ENCODE results near the gene CCL16.
"Not testable (repeated sequence)": the region's sequence is repeated elsewhere in the genome, so short reads cannot be mapped to it uniquely, and the experiment has no call there.

The CCL16 gene

GRCh38 chr17:35942588-35943186 is 38.6 kb downstream of the CCL16 start:
- no peaks in the 10 kb centered on the region for H3K9me3 ChIP-seq (ENCODE audit: control insufficient read depth in 2 of 2, low read length in 2 of 2)
- H3K27ac ChIP-seq (ENCODE audit: low read length), result no peak overlapping the region
- no peaks in the 10 kb centered on the region for H3K4me1 ChIP-seq (ENCODE audit: control insufficient read depth, insufficient read depth, low read length)
- H3K9ac ChIP-seq (ENCODE audit: low read length in 2 of 2), result no peak overlapping the region
- no peaks in the 10 kb centered on the region for H3K27me3 ChIP-seq (ENCODE audit: control insufficient read depth in 1 of 2, insufficient read depth in 2 of 2, low read length in 2 of 2)
- no peaks in the 10 kb centered on the region for H3K36me3 ChIP-seq (ENCODE audit: control insufficient read depth in 2 of 2, insufficient read depth in 2 of 2, low read length in 2 of 2)
- no peak overlapping the region for H3K4me3 ChIP-seq (ENCODE audit: low read length in 2 of 2)

GRCh38 chr17:35938492-35938891 is 42.8 kb downstream of the CCL16 start:
- not testable (repeated sequence) for H3K36me3 ChIP-seq (ENCODE audit: control insufficient read depth in 2 of 2, insufficient read depth in 2 of 2, low read length in 2 of 2); H3K9me3 ChIP-seq (ENCODE audit: control insufficient read depth in 2 of 2, low read length in 2 of 2)

GRCh38 chr17:35936063-35936462 is 45.2 kb downstream of the CCL16 start:
- no peaks in the 10 kb centered on the region for H3K36me3 ChIP-seq (ENCODE audit: control insufficient read depth in 2 of 2, insufficient read depth in 2 of 2, low read length in 2 of 2)
- no peak overlapping the region for H3K9ac ChIP-seq (ENCODE audit: low read length in 2 of 2)
- H3K27me3 ChIP-seq (ENCODE audit: control insufficient read depth in 1 of 2, insufficient read depth in 2 of 2, low read length in 2 of 2), result no peaks in the 10 kb centered on the region
- no peak overlapping the region for H3K4me3 ChIP-seq (ENCODE audit: low read length in 2 of 2)
- H3K9me3 ChIP-seq (ENCODE audit: control insufficient read depth in 2 of 2, low read length in 2 of 2), result no peaks in the 10 kb centered on the region
- H3K27ac ChIP-seq (ENCODE audit: low read length), result no peak overlapping the region
- H3K4me1 ChIP-seq (ENCODE audit: control insufficient read depth, insufficient read depth, low read length), result peaks cover 7% of the 10 kb centered on the region

More at GRCh38 chr17:35938492-35938891, 42.8 kb downstream of the CCL16 start:
- not testable (repeated sequence) for H3K27ac ChIP-seq (ENCODE audit: low read length); H3K4me3 ChIP-seq (ENCODE audit: low read length in 2 of 2); H3K27me3 ChIP-seq (ENCODE audit: control insufficient read depth in 1 of 2, insufficient read depth in 2 of 2, low read length in 2 of 2); H3K9ac ChIP-seq (ENCODE audit: low read length in 2 of 2); H3K4me1 ChIP-seq (ENCODE audit: control insufficient read depth, insufficient read depth, low read length)

- Histone ChIP-seq H3K4me3 (ENCODE audit: low read length in 2 of 2) (no peak overlapping the region), H3K36me3 (ENCODE audit: control insufficient read depth in 2 of 2, insufficient read depth in 2 of 2, low read length in 2 of 2) (no peaks in the 10 kb centered on the region), H3K27me3 (ENCODE audit: control insufficient read depth in 1 of 2, insufficient read depth in 2 of 2, low read length in 2 of 2) (peaks cover 0 to 2% of the 10 kb centered on the region in 2 donors), H3K4me1 (ENCODE audit: control insufficient read depth, insufficient read depth, low read length) (peaks cover 12% of the 10 kb centered on the region), H3K9me3 (ENCODE audit: control insufficient read depth in 2 of 2, low read length in 2 of 2) (no peaks in the 10 kb centered on the region), H3K27ac (ENCODE audit: low read length) (no peak overlapping the region), H3K9ac (ENCODE audit: low read length in 2 of 2) (no peak overlapping the region)
Observed at GRCh38 chr17:35934760-35935159, 46.5 kb downstream of the CCL16 start.

- Histone ChIP-seq H3K4me1 (ENCODE audit: control insufficient read depth, insufficient read depth, low read length) (peaks cover 12% of the 10 kb centered on the region), H3K27me3 (ENCODE audit: control insufficient read depth in 1 of 2, insufficient read depth in 2 of 2, low read length in 2 of 2) (peaks cover 0 to 2% of the 10 kb centered on the region in 2 donors), H3K4me3 (ENCODE audit: low read length in 2 of 2) (no peak overlapping the region), H3K27ac (ENCODE audit: low read length) (no peak overlapping the region), H3K9me3 (ENCODE audit: control insufficient read depth in 2 of 2, low read length in 2 of 2) (no peaks in the 10 kb centered on the region), H3K9ac (ENCODE audit: low read length in 2 of 2) (no peak overlapping the region), H3K36me3 (ENCODE audit: control insufficient read depth in 2 of 2, insufficient read depth in 2 of 2, low read length in 2 of 2) (no peaks in the 10 kb centered on the region)
Observed at GRCh38 chr17:35932586-35932985, 48.7 kb downstream of the CCL16 start.

GRCh38 chr17:35931794-35932425 is 49.4 kb downstream of the CCL16 start:
- Histone ChIP-seq H3K36me3 (ENCODE audit: control insufficient read depth in 2 of 2, insufficient read depth in 2 of 2, low read length in 2 of 2) (no peaks in the 10 kb centered on the region), H3K9ac (ENCODE audit: low read length in 2 of 2) (no peak overlapping the region), H3K27me3 (ENCODE audit: control insufficient read depth in 1 of 2, insufficient read depth in 2 of 2, low read length in 2 of 2) (peaks cover 0 to 2% of the 10 kb centered on the region in 2 donors), H3K4me3 (ENCODE audit: low read length in 2 of 2) (no peak overlapping the region), H3K27ac (ENCODE audit: low read length) (no peak overlapping the region), H3K4me1 (ENCODE audit: control insufficient read depth, insufficient read depth, low read length) (peaks cover 12% of the 10 kb centered on the region), H3K9me3 (ENCODE audit: control insufficient read depth in 2 of 2, low read length in 2 of 2) (no peaks in the 10 kb centered on the region)

- H3K4me1 ChIP-seq (ENCODE audit: control insufficient read depth, insufficient read depth, low read length), result peaks cover 12% of the 10 kb centered on the region
- no peaks in the 10 kb centered on the region for H3K36me3 ChIP-seq (ENCODE audit: control insufficient read depth in 2 of 2, insufficient read depth in 2 of 2, low read length in 2 of 2)
- H3K27ac ChIP-seq (ENCODE audit: low read length), result no peak within 1 kb of the TSS
- H3K4me3 ChIP-seq (ENCODE audit: low read length in 2 of 2), result peak within 1 kb of the TSS; percentile 36 to 63
- H3K9me3 ChIP-seq (ENCODE audit: control insufficient read depth in 2 of 2, low read length in 2 of 2), result no peaks in the 10 kb centered on the region
- H3K27me3 ChIP-seq (ENCODE audit: control insufficient read depth in 1 of 2, insufficient read depth in 2 of 2, low read length in 2 of 2), result peaks cover 0 to 2% of the 10 kb centered on the region in 2 donors
- no peak within 1 kb of the TSS for H3K9ac ChIP-seq (ENCODE audit: low read length in 2 of 2)
Observed at GRCh38 chr17:35930211-35931065, 50.9 kb downstream of the CCL16 start, which contains the start of gene RDM1. Gene RDM1 (minus strand): TSS chr17:35930773. CDS start chr17:35930727, 46 bp downstream.

GRCh38 chr17:35927714-35928113 is 53.6 kb downstream of the CCL16 start:
- Histone ChIP-seq H3K4me3 (ENCODE audit: low read length in 2 of 2) (no peak overlapping the region), H3K36me3 (ENCODE audit: control insufficient read depth in 2 of 2, insufficient read depth in 2 of 2, low read length in 2 of 2) (no peaks in the 10 kb centered on the region), H3K4me1 (ENCODE audit: control insufficient read depth, insufficient read depth, low read length) (peaks cover 12% of the 10 kb centered on the region), H3K9ac (ENCODE audit: low read length in 2 of 2) (no peak overlapping the region), H3K27ac (ENCODE audit: low read length) (no peak overlapping the region), H3K27me3 (ENCODE audit: control insufficient read depth in 1 of 2, insufficient read depth in 2 of 2, low read length in 2 of 2) (peaks cover 0 to 4% of the 10 kb centered on the region in 2 donors), H3K9me3 (ENCODE audit: control insufficient read depth in 2 of 2, low read length in 2 of 2) (no peaks in the 10 kb centered on the region)
